ENCODE results near the gene NBAS.

NBAS gene

DNA sequence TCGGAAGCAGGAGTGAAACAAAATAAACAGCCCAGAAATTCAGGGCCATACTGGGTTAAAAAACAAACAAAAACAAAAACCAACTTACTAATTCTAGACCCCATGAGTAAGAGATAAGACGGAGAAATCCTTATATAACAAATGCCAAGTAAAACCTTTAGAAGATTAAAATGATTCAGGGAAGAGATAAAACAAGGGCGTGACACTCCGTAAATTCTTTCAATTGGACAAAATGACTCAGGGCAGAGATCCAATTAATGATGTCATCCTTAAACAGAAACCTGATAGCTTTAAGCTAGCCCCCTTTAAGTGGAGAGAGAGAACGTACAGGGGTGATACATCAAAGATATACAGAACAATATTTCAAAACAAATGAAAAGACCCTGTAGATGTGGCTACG lies 317.4 kb downstream of the NBAS start:
- ChIA-PET POLR2A (interaction anchor here (1.1 kb wide), 1 partner anchor 17 kb away, joined by 3 read pairs; no protein-coding TSS in a partner anchor), CTCF (no interaction called here)
- Histone ChIP-seq H3K9me3 (ENCODE audit: control insufficient read depth, insufficient read depth, low read depth, low read length) (no peaks in the 10 kb centered on the region), H3K4me1 (ENCODE audit: control insufficient read depth, insufficient read depth, low read length) (peaks cover 18% of the 10 kb centered on the region), H3K4me3 (ENCODE audit: low read depth, low read length) (no peak overlapping the region), H3K27ac (ENCODE audit: extremely low read depth, low read depth, low read length) (peak overlapping the region; percentile 59), H3K36me3 (ENCODE audit: control insufficient read depth in 2 of 2, insufficient read depth in 1 of 2, low read length in 2 of 2) (no peaks in the 10 kb centered on the region)
- TF ChIP-seq FEZF1 (tag by site-specific recombination; IDR thresholded peaks at IDR 0.05) (peak; percentile 89), TRIM28 (IDR thresholded peaks at IDR 0.05; ENCODE audit: borderline replicate concordance, low read length) (peak; percentile 59; the same call in 1 of the 2 replicates), EGR2 (tag by site-specific recombination; IDR thresholded peaks at IDR 0.05; ENCODE audit: low read depth) (no peak), KLF10 (tag by site-specific recombination; IDR thresholded peaks at IDR 0.05) (peak; percentile 98), ZNF660 (tag by site-specific recombination; IDR thresholded peaks at IDR 0.05) (0 out of 2 replicates have a peak, but pooled peaks have one; percentile 37), ZBTB21 (tag by site-specific recombination; IDR thresholded peaks at IDR 0.05) (peak; percentile 75), ZNF184 (tag by site-specific recombination; IDR thresholded peaks at IDR 0.05) (0 out of 2 replicates have a peak, but pooled peaks have one; percentile 13), ZSCAN16 (tag by site-specific recombination; IDR thresholded peaks at IDR 0.05) (peak; percentile 28; the same call in 1 of the 2 replicates), ZNF146 (tag by site-specific recombination; IDR thresholded peaks at IDR 0.05) (peak; percentile 63), ZNF157 (tag by site-specific recombination; IDR thresholded peaks at IDR 0.05) (no peak), ZXDB (tag by site-specific recombination; IDR thresholded peaks at IDR 0.05) (peak; percentile 96), KLF9 (tag by site-specific recombination; IDR thresholded peaks at IDR 0.05; ENCODE audit: low read depth) (peak; percentile 88), PRDM1 (tag by site-specific recombination; IDR thresholded peaks at IDR 0.05) (no peak), ZNF175 (tag by site-specific recombination; IDR thresholded peaks at IDR 0.05) (no peak), TCF7L2 (IDR thresholded peaks at IDR 0.05; ENCODE audit: borderline replicate concordance, low read depth, low read length) (peak; percentile 73; the same call in 1 of the 2 replicates), ZNF10 (tag by site-specific recombination; IDR thresholded peaks at IDR 0.05) (0 out of 2 replicates have a peak, but pooled peaks have one; percentile 28), ZNF664 (tag by site-specific recombination; IDR thresholded peaks at IDR 0.05) (peak; percentile 36; the same call in 1 of the 2 replicates), OSR2 (tag by site-specific recombination; IDR thresholded peaks at IDR 0.05) (peak; percentile 89), ZNF24 (tag by site-specific recombination; IDR thresholded peaks at IDR 0.05) (peak; percentile 84), ZIC2 (tag by site-specific recombination; IDR thresholded peaks at IDR 0.05) (no peak; the same call in 1 of the 2 replicates)
- TF ChIP-seq, protein P1, sequence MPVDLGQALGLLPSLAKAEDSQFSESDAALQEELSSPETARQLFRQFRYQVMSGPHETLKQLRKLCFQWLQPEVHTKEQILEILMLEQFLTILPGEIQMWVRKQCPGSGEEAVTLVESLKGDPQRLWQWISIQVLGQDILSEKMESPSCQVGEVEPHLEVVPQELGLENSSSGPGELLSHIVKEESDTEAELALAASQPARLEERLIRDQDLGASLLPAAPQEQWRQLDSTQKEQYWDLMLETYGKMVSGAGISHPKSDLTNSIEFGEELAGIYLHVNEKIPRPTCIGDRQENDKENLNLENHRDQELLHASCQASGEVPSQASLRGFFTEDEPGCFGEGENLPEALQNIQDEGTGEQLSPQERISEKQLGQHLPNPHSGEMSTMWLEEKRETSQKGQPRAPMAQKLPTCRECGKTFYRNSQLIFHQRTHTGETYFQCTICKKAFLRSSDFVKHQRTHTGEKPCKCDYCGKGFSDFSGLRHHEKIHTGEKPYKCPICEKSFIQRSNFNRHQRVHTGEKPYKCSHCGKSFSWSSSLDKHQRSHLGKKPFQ (tag by site-specific recombination; IDR thresholded peaks at IDR 0.05) = 0 out of 2 replicates have a peak, but pooled peaks have one; percentile 16
- TF ChIP-seq, protein P2, sequence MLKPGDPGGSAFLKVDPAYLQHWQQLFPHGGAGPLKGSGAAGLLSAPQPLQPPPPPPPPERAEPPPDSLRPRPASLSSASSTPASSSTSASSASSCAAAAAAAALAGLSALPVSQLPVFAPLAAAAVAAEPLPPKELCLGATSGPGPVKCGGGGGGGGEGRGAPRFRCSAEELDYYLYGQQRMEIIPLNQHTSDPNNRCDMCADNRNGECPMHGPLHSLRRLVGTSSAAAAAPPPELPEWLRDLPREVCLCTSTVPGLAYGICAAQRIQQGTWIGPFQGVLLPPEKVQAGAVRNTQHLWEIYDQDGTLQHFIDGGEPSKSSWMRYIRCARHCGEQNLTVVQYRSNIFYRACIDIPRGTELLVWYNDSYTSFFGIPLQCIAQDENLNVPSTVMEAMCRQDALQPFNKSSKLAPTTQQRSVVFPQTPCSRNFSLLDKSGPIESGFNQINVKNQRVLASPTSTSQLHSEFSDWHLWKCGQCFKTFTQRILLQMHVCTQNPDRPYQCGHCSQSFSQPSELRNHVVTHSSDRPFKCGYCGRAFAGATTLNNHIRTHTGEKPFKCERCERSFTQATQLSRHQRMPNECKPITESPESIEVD (tag by site-specific recombination; IDR thresholded peaks at IDR 0.05) = peak; percentile 90
- TF ChIP-seq, protein P3, sequence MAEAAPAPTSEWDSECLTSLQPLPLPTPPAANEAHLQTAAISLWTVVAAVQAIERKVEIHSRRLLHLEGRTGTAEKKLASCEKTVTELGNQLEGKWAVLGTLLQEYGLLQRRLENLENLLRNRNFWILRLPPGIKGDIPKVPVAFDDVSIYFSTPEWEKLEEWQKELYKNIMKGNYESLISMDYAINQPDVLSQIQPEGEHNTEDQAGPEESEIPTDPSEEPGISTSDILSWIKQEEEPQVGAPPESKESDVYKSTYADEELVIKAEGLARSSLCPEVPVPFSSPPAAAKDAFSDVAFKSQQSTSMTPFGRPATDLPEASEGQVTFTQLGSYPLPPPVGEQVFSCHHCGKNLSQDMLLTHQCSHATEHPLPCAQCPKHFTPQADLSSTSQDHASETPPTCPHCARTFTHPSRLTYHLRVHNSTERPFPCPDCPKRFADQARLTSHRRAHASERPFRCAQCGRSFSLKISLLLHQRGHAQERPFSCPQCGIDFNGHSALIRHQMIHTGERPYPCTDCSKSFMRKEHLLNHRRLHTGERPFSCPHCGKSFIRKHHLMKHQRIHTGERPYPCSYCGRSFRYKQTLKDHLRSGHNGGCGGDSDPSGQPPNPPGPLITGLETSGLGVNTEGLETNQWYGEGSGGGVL (tag by site-specific recombination; IDR thresholded peaks at IDR 0.05) = peak; percentile 61
- TF ChIP-seq, protein P4, sequence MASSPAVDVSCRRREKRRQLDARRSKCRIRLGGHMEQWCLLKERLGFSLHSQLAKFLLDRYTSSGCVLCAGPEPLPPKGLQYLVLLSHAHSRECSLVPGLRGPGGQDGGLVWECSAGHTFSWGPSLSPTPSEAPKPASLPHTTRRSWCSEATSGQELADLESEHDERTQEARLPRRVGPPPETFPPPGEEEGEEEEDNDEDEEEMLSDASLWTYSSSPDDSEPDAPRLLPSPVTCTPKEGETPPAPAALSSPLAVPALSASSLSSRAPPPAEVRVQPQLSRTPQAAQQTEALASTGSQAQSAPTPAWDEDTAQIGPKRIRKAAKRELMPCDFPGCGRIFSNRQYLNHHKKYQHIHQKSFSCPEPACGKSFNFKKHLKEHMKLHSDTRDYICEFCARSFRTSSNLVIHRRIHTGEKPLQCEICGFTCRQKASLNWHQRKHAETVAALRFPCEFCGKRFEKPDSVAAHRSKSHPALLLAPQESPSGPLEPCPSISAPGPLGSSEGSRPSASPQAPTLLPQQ (tag by site-specific recombination; IDR thresholded peaks at IDR 0.05) = peak; percentile 96
- TF ChIP-seq, protein P5, sequence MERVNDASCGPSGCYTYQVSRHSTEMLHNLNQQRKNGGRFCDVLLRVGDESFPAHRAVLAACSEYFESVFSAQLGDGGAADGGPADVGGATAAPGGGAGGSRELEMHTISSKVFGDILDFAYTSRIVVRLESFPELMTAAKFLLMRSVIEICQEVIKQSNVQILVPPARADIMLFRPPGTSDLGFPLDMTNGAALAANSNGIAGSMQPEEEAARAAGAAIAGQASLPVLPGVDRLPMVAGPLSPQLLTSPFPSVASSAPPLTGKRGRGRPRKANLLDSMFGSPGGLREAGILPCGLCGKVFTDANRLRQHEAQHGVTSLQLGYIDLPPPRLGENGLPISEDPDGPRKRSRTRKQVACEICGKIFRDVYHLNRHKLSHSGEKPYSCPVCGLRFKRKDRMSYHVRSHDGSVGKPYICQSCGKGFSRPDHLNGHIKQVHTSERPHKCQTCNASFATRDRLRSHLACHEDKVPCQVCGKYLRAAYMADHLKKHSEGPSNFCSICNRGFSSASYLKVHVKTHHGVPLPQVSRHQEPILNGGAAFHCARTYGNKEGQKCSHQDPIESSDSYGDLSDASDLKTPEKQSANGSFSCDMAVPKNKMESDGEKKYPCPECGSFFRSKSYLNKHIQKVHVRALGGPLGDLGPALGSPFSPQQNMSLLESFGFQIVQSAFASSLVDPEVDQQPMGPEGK (tag by site-specific recombination; IDR thresholded peaks at IDR 0.05) = peak; percentile 75
- TF ChIP-seq, protein P6, sequence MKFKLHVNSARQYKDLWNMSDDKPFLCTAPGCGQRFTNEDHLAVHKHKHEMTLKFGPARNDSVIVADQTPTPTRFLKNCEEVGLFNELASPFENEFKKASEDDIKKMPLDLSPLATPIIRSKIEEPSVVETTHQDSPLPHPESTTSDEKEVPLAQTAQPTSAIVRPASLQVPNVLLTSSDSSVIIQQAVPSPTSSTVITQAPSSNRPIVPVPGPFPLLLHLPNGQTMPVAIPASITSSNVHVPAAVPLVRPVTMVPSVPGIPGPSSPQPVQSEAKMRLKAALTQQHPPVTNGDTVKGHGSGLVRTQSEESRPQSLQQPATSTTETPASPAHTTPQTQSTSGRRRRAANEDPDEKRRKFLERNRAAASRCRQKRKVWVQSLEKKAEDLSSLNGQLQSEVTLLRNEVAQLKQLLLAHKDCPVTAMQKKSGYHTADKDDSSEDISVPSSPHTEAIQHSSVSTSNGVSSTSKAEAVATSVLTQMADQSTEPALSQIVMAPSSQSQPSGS (tag by site-specific recombination; IDR thresholded peaks at IDR 0.05; ENCODE audit: low read depth) = peak; percentile 97
- TF ChIP-seq, protein P7, sequence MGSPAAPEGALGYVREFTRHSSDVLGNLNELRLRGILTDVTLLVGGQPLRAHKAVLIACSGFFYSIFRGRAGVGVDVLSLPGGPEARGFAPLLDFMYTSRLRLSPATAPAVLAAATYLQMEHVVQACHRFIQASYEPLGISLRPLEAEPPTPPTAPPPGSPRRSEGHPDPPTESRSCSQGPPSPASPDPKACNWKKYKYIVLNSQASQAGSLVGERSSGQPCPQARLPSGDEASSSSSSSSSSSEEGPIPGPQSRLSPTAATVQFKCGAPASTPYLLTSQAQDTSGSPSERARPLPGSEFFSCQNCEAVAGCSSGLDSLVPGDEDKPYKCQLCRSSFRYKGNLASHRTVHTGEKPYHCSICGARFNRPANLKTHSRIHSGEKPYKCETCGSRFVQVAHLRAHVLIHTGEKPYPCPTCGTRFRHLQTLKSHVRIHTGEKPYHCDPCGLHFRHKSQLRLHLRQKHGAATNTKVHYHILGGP (tag by site-specific recombination; IDR thresholded peaks at IDR 0.05) = peak; percentile 40; the same call in 1 of the 2 replicates
